NCI-H1436 treated with DMSO at 0.1 percent for 48 hours (cell line): ENCODE data around the gene P2RX5.
A peak's percentile ranks its signal among the peaks of the same experiment; 100 is the strongest.

Experiments
- DNase-seq: peaks from one replicate; lab custom pipeline; 2025; lab: John Stamatoyannopoulos, UW

Gene P2RX5

GRCh38 chr17:3656755-3657587 lies 39.0 kb downstream of the P2RX5 start:
- no peak for DNase-seq

GRCh38 chr17:3656353-3656752 lies 39.6 kb downstream of the P2RX5 start:
- no peak for DNase-seq

- no peak for DNase-seq
These were observed 40.2 kb downstream of the P2RX5 start for GRCh38 chr17:3655766-3656165.

- no peak for DNase-seq
These were observed 48.0 kb downstream of the P2RX5 start for GRCh38 chr17:3647769-3648555.

- DNase-seq = no peak
These were observed 48.7 kb downstream of the P2RX5 start for GRCh38 chr17:3647251-3647650.

GRCh38 chr17:3645310-3645709 lies 50.6 kb downstream of the P2RX5 start:
- DNase-seq = no peak

- no peak for DNase-seq
These were observed 52.0 kb downstream of the P2RX5 start for GRCh38 chr17:3643889-3644349.

GRCh38 chr17:3641717-3642486 lies 54.1 kb downstream of the P2RX5 start:
- no peak for DNase-seq

- no peak for DNase-seq
These were observed 54.9 kb downstream of the P2RX5 start for GRCh38 chr17:3641014-3641413.

- no peak for DNase-seq
These were observed 55.9 kb downstream of the P2RX5 start for GRCh38 chr17:3639981-3640596.

GRCh38 chr17:3636908-3637373 lies 59.0 kb downstream of the P2RX5 start:
- DNase-seq = no peak

- peak; percentile 83 for DNase-seq
These were observed 59.6 kb downstream of the P2RX5 start, which contains the start of the genes CTNS and SHPK for GRCh38 chr17:3636154-3636907. Gene CTNS (plus strand): TSS chr17:3636760. CDS start chr17:3640207, 3,447 bp downstream. Gene SHPK (minus strand): TSS chr17:3636250. CDS start chr17:3636219, 31 bp downstream.

- DNase-seq = no peak
These were observed 60.3 kb downstream of the P2RX5 start for GRCh38 chr17:3635474-3636153.

- DNase-seq = no peak
These were observed 63.7 kb downstream of the P2RX5 start for GRCh38 chr17:3632287-3632686.

- DNase-seq = no peak
These were observed 65.2 kb downstream of the P2RX5 start for GRCh38 chr17:3630781-3631180.

- DNase-seq = no peak
These were observed 68.2 kb downstream of the P2RX5 start for GRCh38 chr17:3627769-3628167.

GRCh38 chr17:3626831-3627768 lies 68.9 kb downstream of the P2RX5 start:
- DNase-seq = no peak
